RWPE1 (cell line): ENCODE results near the gene WFDC12.
A peak's percentile ranks its signal among the peaks of the same experiment; 100 is the strongest.

Experiments used
- CTCF ChIA-PET: fragments of 350-600 bp; sonication (Branson Sonifier 250); formaldehyde crosslinking; extraction: SDS; loops from one replicate; lab custom pipeline; 2021; lab: Yijun Ruan, JAX
- POLR2A ChIA-PET: fragments of 400-600 bp; formaldehyde crosslinking; extraction: SDS; loops from one replicate; lab custom pipeline; 2020; ENCODE audit warnings: antibody characterized with exemption; ENCODE audit not compliant: low non-redundant PET; lab: Yijun Ruan, JAX
- DNase-seq: peaks from one replicate; pipeline ENCODE4 v3.0.0; 2012; ENCODE audit warnings: low spot score
- H3K27ac ChIP-seq: fragments of 450-650 bp; 2 replicates; pipeline ENCODE4 v1.5.1; 2017
- CTCF ChIP-seq: fragments of 450-650 bp; conservative IDR thresholded peaks from 2 replicates; pipeline ENCODE4 v1.5.1; 2017; ENCODE audit warnings: low read depth, mild to moderate bottlenecking

WFDC12 gene

GRCh38 chr20:45138561-45139300 lies 14.5 kb upstream of the WFDC12 start:
- DNase-seq: peak; percentile 80
- ChIA-PET POLR2A (interaction anchor here (0.6 kb wide), 1 partner anchor 139 kb away, joined by 3 read pairs; no protein-coding TSS in a partner anchor), CTCF (interaction anchor here (0.5 to 2.5 kb wide), 55 partner anchors 9 to 893 kb away, joined by 3 to 109 read pairs (median 4); partner anchors contain the start of genes MATN4, WFDC12, WFDC5 and WFDC6)
- no peak overlapping the region for H3K27ac ChIP-seq
- peak; percentile 88 for TF ChIP-seq CTCF

DNA sequence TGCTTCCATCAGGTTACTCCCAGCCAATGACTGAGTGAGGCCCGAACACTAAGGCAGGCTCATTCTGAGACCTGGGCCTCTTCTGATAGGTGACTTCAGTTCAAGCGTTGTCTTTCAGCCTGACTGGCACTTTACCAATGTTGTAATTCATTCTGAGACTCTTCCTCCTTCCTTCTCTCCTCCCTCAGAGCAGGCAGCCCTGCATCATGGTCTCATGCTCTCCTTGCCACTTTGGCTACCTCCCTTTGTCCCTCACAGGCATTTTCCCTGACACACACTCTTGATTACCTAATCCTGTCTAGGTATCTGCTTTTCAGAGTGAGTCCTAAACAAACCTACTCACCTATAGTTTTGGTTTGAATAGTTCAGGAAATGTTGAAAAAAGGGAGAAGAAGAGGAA lies 12.6 kb upstream of the WFDC12 start:
- H3K27ac ChIP-seq: no peak overlapping the region
- DNase-seq: no peak
- POLR2A ChIA-PET: no interaction called here
- CTCF ChIA-PET: interaction anchor here (1.1 to 1.5 kb wide), 2 partner anchors 39 to 154 kb away, joined by 3 to 5 read pairs; no protein-coding TSS in a partner anchor
- no peak for TF ChIP-seq CTCF

DNA sequence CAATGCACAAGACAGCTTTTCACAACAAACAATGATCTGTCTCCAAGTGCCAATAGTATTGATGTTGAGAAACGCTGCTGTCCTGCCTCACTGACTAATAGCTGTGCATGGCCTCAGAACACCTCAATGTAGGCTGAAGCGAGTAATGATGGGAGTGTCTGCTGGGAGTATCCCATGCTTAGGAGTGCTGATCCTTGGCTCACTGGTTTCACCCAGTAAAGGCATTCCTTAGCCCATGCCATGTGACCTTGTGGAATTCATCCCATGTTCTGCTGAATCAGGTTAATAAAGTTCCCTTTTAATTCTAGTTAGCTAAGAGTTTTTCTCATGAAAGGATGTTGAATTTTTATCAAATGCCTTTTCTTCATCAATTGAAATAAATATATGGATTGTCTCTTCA lies 3.8 kb upstream of the WFDC12 start:
- ChIA-PET CTCF (interaction anchor here (0.6 to 3.6 kb wide), 4 partner anchors 11 to 195 kb away, joined by 3 to 19 read pairs (median 4); no protein-coding TSS in a partner anchor), POLR2A (no interaction called here)
- TF ChIP-seq CTCF: no peak
- DNase-seq: peak; percentile 80
- no peak overlapping the region for H3K27ac ChIP-seq

DNA sequence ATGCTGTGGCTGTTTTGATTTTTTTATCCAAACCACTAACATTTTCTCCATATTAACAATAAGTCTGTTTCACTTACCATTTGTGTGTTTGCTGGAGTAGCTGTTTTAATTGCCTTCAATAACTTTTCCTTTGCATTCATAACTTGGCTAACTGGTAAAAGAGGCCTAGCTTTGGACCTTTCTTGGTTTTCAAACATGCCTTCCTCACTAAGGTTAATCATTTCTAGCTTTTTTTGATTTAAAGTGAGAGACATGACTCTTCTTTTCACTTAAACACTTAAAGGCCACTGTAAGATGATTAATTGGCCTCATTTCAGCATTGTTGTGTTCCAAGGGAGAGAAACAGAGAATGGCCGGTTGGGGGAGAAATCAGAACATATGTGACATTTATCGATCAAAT lies 2.9 kb downstream of the WFDC12 start:
- CTCF ChIA-PET: interaction anchor here (0.7 to 2.1 kb wide), 9 partner anchors 9 to 650 kb away, joined by 3 to 8 read pairs (median 4); no protein-coding TSS in a partner anchor
- no peak for TF ChIP-seq CTCF
- POLR2A ChIA-PET: no interaction called here

GRCh38 chr20:45119556-45120266 lies 4.6 kb downstream of the WFDC12 start:
- CTCF ChIA-PET: interaction anchor here (0.7 to 1.3 kb wide), 2 partner anchors 24 to 651 kb away, joined by 3 to 4 read pairs; no protein-coding TSS in a partner anchor
- DNase-seq: no peak
- no peak overlapping the region for H3K27ac ChIP-seq
- POLR2A ChIA-PET: no interaction called here
- TF ChIP-seq CTCF: no peak

More for the DNA sequence above, 2.9 kb downstream of the WFDC12 start:
- DNase-seq: no peak
- H3K27ac ChIP-seq: no peak overlapping the region

DNA sequence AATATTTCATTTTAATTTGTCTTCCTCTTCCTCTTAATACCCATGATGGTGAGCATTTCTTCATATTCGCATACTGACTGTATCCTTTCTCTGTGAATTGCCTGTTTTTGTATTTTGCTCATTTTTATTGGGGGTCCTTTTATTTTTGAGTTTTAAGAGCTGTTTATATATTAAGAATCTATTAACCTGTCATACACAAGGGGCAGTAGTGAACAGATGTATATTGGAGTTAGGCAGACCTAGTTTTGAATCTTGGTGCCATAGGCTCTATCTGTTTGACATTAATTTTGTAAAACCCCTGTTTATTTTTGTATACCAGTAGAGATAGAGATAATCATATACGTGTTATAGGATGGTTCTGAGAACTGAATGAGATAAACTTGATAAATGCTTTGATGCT lies 6.2 kb downstream of the WFDC12 start:
- no peak for DNase-seq
- CTCF ChIA-PET: interaction anchor here (0.6 to 1.4 kb wide), 9 partner anchors 11 to 179 kb away, joined by 3 to 6 read pairs (median 4); no protein-coding TSS in a partner anchor
- POLR2A ChIA-PET: no interaction called here
- TF ChIP-seq CTCF: no peak
- H3K27ac ChIP-seq: no peak overlapping the region
